ENCODE results near the gene MAP7D3.
A peak's percentile ranks its signal among the peaks of the same experiment; 100 is the strongest.
"Not testable (repeated sequence)": the region's sequence is repeated elsewhere in the genome, so short reads cannot be mapped to it uniquely, and the experiment has no call there.

MAP7D3 gene, protein sequence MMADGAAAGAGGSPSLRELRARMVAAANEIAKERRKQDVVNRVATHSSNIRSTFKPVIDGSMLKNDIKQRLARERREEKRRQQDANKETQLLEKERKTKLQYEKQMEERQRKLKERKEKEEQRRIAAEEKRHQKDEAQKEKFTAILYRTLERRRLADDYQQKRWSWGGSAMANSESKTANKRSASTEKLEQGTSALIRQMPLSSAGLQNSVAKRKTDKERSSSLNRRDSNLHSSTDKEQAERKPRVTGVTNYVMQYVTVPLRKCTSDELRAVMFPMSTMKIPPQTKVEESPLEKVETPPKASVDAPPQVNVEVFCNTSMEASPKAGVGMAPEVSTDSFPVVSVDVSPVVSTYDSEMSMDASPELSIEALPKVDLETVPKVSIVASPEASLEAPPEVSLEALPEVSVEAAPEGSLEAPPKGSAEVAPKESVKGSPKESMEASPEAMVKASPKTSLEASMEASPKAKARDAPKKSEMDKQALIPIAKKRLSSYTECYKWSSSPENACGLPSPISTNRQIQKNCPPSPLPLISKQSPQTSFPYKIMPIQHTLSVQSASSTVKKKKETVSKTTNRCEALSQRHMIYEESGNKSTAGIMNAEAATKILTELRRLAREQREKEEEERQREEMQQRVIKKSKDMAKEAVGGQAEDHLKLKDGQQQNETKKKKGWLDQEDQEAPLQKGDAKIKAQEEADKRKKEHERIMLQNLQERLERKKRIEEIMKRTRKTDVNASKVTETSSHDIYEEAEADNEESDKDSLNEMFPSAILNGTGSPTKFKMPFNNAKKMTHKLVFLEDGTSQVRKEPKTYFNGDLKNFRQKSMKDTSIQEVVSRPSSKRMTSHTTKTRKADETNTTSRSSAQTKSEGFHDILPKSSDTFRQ

DNA sequence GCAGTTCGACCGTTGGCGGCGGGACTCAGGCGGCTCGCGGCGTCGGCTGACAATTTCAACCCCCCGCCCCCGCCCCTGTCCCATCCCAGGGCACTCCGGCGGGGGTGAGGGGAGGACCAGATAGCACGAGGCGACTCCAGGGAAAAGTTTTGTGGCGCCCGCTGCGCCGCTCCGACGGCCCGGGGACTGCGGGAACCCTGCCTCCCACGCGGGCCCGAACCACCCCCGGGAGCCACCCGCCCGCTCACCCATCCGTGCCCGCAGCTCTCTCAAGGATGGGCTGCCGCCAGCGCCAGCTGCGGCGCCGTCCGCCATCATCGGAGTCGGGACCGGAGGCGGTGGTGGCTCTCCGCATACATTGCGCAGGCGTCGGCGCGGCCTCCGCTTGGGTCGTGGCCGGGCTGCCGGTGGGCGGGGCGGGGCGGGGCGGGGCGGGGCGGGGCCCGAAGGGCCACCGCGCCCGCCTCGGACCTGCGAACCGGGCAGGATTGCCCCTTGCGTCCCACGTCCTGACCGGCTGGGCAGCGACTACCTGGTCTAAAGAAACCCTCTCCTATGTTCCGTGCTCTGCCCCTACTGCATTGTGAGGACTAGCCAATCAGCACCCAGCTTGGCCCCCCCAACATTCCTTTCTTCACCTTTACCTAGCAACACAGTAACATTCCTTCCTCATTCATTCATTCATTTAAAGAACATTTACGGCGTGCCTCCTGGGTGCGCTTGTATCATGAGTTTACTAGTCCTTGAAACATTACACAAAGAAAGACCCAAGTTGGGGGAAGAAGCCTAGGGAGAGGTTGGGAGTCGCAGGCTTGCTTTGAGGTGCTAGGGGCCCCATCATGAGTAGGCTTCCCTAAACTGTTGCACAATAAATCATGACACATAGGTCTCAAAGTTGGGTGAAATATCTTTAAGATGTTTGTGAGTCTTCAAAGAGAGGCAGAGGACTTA, at the start of gene MAP7D3:
Gene MAP7D3 (minus strand): TSS at position 360 of the 951 bp plus-strand sequence. CDS start 42 bp downstream, at position 318.
- peak; percentile 42 for DNase-seq (ENCODE audit: low read depth)

- not testable (repeated sequence) for DNase-seq (ENCODE audit: low read depth)
Measured at GRCh38 chrX:136300721-136301120, 49.5 kb upstream of the MAP7D3 start, which contains the start of gene ADGRG4. TSS of gene ADGRG4 (plus strand) at chrX:136300963. CDS start at chrX:136308778, 7,815 bp downstream.

GRCh38 chrX:136295380-136295779, 44.2 kb upstream of the MAP7D3 start:
- no peak for DNase-seq (ENCODE audit: low read depth)

DNA sequence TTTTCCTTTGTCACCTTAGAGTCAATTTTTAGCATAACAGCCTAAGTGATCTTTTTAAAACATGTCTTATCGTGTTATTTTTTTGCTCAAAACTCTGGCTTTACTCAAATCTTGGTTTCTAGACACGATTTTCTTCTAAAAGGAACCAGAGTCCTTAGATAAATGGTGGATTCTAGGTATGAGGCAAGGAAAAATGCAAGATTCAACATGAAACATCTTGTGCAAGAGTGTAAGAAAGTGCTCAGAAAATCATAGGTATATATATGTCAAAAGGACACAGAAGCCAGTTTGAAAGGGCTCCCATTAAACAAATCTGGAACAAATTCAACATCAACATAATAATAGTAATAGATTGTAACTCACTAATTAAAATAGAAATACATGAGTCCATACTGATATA, 41.5 kb upstream of the MAP7D3 start:
- DNase-seq (ENCODE audit: low read depth): no peak

GRCh38 chrX:136291824-136292223, 40.6 kb upstream of the MAP7D3 start:
- no peak for DNase-seq (ENCODE audit: low read depth)

DNA sequence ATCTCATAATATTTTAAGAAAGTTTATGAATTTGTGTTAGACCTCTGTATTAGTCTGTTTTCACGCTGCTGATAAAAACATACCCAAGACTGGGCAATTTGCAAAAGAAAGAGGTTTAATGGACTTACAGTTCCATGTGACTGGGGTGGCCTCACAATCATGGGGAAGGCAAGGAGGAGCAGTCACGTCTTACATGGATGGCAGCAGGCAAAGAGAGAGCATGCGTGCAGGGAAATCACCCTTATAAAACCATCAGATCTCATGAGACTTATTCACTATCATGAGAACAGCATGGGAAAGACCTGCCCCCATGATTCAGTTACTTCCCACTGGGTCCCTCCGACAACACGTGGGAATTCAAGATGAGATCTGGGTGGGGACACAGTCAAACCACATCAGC, 35.2 kb upstream of the MAP7D3 start:
- DNase-seq (ENCODE audit: low read depth): not testable (repeated sequence)

GRCh38 chrX:136275553-136275952, 24.4 kb upstream of the MAP7D3 start:
- no peak for DNase-seq (ENCODE audit: low read depth)

GRCh38 chrX:136273986-136274385, 22.8 kb upstream of the MAP7D3 start:
- DNase-seq (ENCODE audit: low read depth): no peak

- DNase-seq (ENCODE audit: low read depth): no peak
Measured at GRCh38 chrX:136272325-136272724, 21.1 kb upstream of the MAP7D3 start.

DNA sequence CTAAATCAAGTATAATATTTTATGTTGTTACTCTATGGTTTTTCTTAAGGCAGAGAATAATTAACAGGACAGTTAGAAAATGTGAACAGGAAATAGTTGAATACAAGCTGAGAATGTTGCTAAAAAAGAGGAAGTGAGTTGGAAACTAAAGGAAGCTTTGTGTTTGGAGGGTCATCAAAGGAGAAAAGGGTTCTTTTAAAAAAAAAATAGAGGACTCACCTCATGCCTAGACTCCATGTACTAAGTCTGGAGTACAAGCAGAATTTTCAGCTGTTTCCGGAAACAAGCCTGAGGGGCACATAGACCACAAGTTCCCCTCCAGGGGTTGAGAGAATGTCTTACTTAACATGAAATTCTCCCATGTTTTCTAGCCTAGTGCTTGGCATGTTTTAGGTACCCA, 20.1 kb upstream of the MAP7D3 start:
- no peak for DNase-seq (ENCODE audit: low read depth)

- no peak for DNase-seq (ENCODE audit: low read depth)
Measured at GRCh38 chrX:136269921-136270320, 18.7 kb upstream of the MAP7D3 start.

GRCh38 chrX:136268051-136269048, 17.1 kb upstream of the MAP7D3 start:
- peak; percentile 31 for DNase-seq (ENCODE audit: low read depth)

GRCh38 chrX:136266828-136267227, 15.6 kb upstream of the MAP7D3 start:
- DNase-seq (ENCODE audit: low read depth): no peak

DNA sequence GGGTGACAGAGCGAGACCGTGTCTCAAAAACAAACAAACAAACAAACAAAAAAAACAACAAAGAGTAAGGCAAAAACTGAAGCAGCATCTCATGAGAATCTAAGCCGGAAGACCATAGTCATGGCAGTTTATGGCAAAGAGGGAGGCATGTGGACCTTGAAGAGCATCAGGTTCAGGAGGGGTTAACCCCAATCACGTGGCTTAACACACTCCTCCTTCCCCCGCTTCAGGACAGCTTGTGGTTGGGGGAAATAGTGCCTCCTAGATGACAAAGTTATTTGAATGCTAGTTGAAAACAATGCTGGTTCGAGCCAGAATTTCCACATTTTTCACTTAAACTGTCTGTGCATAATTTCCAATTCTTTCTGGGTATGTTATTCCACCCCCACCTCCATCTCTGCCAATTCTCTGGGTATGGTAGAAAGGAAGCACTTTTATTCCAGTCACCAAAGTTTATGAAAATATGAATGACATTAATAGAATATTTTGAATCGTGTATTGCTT, 11.7 kb upstream of the MAP7D3 start:
- DNase-seq (ENCODE audit: low read depth): no peak

- no peak for DNase-seq (ENCODE audit: low read depth)
Measured at GRCh38 chrX:136262243-136262642, 11.0 kb upstream of the MAP7D3 start.

DNA sequence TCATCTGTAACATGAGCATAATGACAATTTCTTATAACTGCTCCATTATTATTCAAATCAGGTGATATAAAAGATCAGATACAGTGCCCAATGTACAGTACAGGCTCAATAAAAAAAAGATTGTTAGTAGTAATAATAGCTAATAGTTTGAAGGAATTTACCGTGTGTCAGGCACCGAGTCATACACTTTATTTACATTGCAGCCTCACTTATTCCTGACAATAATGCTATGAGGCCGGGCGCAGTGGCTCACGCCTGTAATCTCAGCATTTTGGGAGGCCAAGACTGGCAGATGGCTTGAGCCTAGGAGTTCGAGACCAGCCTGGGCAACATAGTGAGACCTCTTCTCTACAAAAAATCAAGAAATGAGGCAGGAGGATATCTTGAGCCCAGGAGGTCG, 10.1 kb upstream of the MAP7D3 start:
- DNase-seq (ENCODE audit: low read depth): no peak

DNA sequence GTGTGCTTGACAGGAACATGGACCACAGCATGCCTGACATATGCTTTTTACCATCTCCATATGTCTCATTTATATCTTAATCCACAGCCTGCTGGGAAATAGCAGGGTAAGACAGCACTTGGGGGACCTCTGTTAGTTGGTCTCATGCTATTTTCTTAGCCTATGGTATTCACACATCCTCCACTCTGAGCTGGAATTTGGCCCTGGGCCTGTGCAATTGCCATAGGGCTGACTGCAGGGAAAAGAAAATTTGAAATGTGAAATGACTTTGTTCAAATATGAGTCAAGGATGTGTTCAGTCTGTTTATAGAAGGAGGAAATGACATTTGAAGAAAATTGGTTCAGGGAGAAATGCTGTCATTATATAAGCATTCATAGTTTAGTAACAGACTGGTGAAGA, 9.6 kb upstream of the MAP7D3 start:
- DNase-seq (ENCODE audit: low read depth): no peak

GRCh38 chrX:136259543-136259942, 8.3 kb upstream of the MAP7D3 start:
- no peak for DNase-seq (ENCODE audit: low read depth)

- no peak for DNase-seq (ENCODE audit: low read depth)
Measured at GRCh38 chrX:136258951-136259350, 7.8 kb upstream of the MAP7D3 start.

- no peak for DNase-seq (ENCODE audit: low read depth)
Measured at GRCh38 chrX:136256026-136256425, 4.8 kb upstream of the MAP7D3 start.

Measured in activated gamma-delta T cell treated with anti-CD3 and anti-CD28 coated beads, Interleukin-2, amount 50 U/mL, for 16 hours (primary cell).